Measurements from ENCODE around the gene CKAP2L. TPM values are rescaled to one million over a fixed set of nuclear protein-coding genes. Genes with fewer than 3 reads are reported as not detected.

The CKAP2L gene
- total RNA-seq, 4 donors from 2014 or later: 0.13 to 0.29 (median 0.22) TPM; not detected in 1

- H3K36me3 ChIP-seq: no peaks in the 10 kb centered on the region
These were observed 71.9 kb downstream of the CKAP2L start for GRCh38 chr2:112692495-112692911.

GRCh38 chr2:112691881-112692281, 72.5 kb downstream of the CKAP2L start:
- no peak for DNase-seq
- no peaks in the 10 kb centered on the region for H3K27me3 ChIP-seq

More at GRCh38 chr2:112692495-112692911, 71.9 kb downstream of the CKAP2L start:
- no peaks in the 10 kb centered on the region for H3K27me3 ChIP-seq
- no peak for DNase-seq
- H3K9me3 ChIP-seq: no peaks in the 10 kb centered on the region
- TF ChIP-seq POLR2A (IDR thresholded peaks at IDR 0.05): no peak
- no peak for TF ChIP-seq CTCF (IDR thresholded peaks at IDR 0.05)
- intact Hi-C loops (cut with DNase I): no loop called here
- WGBS, 2 donors: 67 to 69% methylated on average over 4 to 5 of the region's 5 CpGs
- H3K4me1 ChIP-seq: peaks cover 0 to 4% of the 10 kb centered on the region in 2 donors
- no peak overlapping the region for H3K27ac ChIP-seq
- H3K4me3 ChIP-seq (replicated peaks in 1 of 3): no peak overlapping the region

GRCh38 chr2:112690853-112691401, 73.5 kb downstream of the CKAP2L start:
- DNase-seq: peak; percentile 69 to 70
- Histone ChIP-seq H3K27me3 (no peaks in the 10 kb centered on the region), H3K4me1 (peaks cover 0 to 4% of the 10 kb centered on the region in 2 donors), H3K9me3 (no peaks in the 10 kb centered on the region), H3K27ac (no peak overlapping the region), H3K36me3 (no peaks in the 10 kb centered on the region), H3K4me3 (replicated peaks in 1 of 3) (no peak overlapping the region)
- WGBS, 2 donors: 42 to 63% methylated on average over 8 to 9 of the region's 9 CpGs
- intact Hi-C loops (cut with DNase I): no loop called here
- TF ChIP-seq POLR2A (IDR thresholded peaks at IDR 0.05): no peak
- peak; percentile 14 to 82 (median 74) for TF ChIP-seq CTCF (IDR thresholded peaks at IDR 0.05)

More at GRCh38 chr2:112691881-112692281, 72.5 kb downstream of the CKAP2L start:
- Histone ChIP-seq H3K9me3 (no peaks in the 10 kb centered on the region), H3K4me3 (replicated peaks in 1 of 3) (no peak overlapping the region), H3K27ac (no peak overlapping the region), H3K4me1 (peaks cover 0 to 4% of the 10 kb centered on the region in 2 donors), H3K36me3 (no peaks in the 10 kb centered on the region)
- 70 to 72% methylated on average over 4 of the region's 4 CpGs for WGBS, 2 donors
- TF ChIP-seq CTCF (IDR thresholded peaks at IDR 0.05): no peak
- TF ChIP-seq POLR2A (IDR thresholded peaks at IDR 0.05): no peak
- intact Hi-C loops (cut with DNase I): no loop called here

- TF ChIP-seq POLR2A (IDR thresholded peaks at IDR 0.05) (no peak), CTCF (IDR thresholded peaks at IDR 0.05) (no peak)
- H3K4me1 ChIP-seq: peaks cover 0 to 4% of the 10 kb centered on the region in 2 donors
- no peak overlapping the region for H3K4me3 ChIP-seq (replicated peaks in 1 of 3)
- H3K36me3 ChIP-seq: no peaks in the 10 kb centered on the region
- no peaks in the 10 kb centered on the region for H3K9me3 ChIP-seq
- WGBS, 2 donors: 93% methylated on average over 14 of the region's 14 CpGs
- H3K27ac ChIP-seq: no peak overlapping the region
- DNase-seq: no peak
- intact Hi-C loops (cut with DNase I): no loop called here
- no peaks in the 10 kb centered on the region for H3K27me3 ChIP-seq
These were observed 76.1 kb downstream of the CKAP2L start for GRCh38 chr2:112688086-112688880.

GRCh38 chr2:112687522-112687921, 76.9 kb downstream of the CKAP2L start:
- H3K27me3 ChIP-seq: no peaks in the 10 kb centered on the region
- intact Hi-C loops (cut with DNase I): no loop called here
- no peak for TF ChIP-seq CTCF (IDR thresholded peaks at IDR 0.05)
- no peak for TF ChIP-seq POLR2A (IDR thresholded peaks at IDR 0.05)
- no peak for DNase-seq
- H3K9me3 ChIP-seq: no peaks in the 10 kb centered on the region
- no peaks in the 10 kb centered on the region for H3K36me3 ChIP-seq
- peaks cover 0 to 4% of the 10 kb centered on the region in 2 donors for H3K4me1 ChIP-seq
- no peak overlapping the region for H3K27ac ChIP-seq
- H3K4me3 ChIP-seq (replicated peaks in 1 of 3): no peak overlapping the region
- 86 to 88% methylated on average over 6 of the region's 6 CpGs for WGBS, 2 donors

Data from thyroid gland (tissue), 4 donors.